Upper lobe of left lung (tissue), 4 donors: ENCODE results near the gene DRAXIN.

Source experiments
- CTCF ChIP-seq, 6 experiments: fragments of 450-650 bp in 4 of 6; fragments of 200-600 bp in 2 of 6; sonication (generic) in 2 of 6; IDR thresholded peaks; one replicate each; pipeline ENCODE4 v1.5.1; 2016 to 2019; ENCODE audit warnings: antibody characterized with exemption in 6 of 6
- EP300 ChIP-seq, 4 donors: sonication (generic); formaldehyde crosslinking; IDR thresholded peaks; one replicate each; pipeline ENCODE4 v1.5.1; 2017; ENCODE audit warnings: antibody characterized with exemption in 4 of 4, control low read depth in 2 of 4
- POLR2A ChIP-seq, 4 donors: fragments of 450-650 bp; IDR thresholded peaks; one replicate each; pipeline ENCODE4 v1.5.1; 2016 to 2017; ENCODE audit warnings: antibody characterized with exemption in 4 of 4, mild to moderate bottlenecking in 2 of 4

- TF ChIP-seq POLR2A (IDR thresholded peaks at IDR 0.05), result no peak
- TF ChIP-seq CTCF (IDR thresholded peaks at IDR 0.05), result no peak
- no peak for TF ChIP-seq EP300 (IDR thresholded peaks at IDR 0.05)
These were observed 49.7 kb upstream of the DRAXIN start for GRCh38 chr1:11641776-11642305.
